Measurements from ENCODE around the gene TP53BP2. TPM values are rescaled to one million over a fixed set of nuclear protein-coding genes. Genes with fewer than 3 reads are reported as not detected.

Gene TP53BP2
- total and polyA plus RNA-seq, 12 donors, result 5.9 to 25.3 (median 20.1) TPM

- intact Hi-C loops (cut with DNase I), result loop anchor here in 5 of 10 donors (5.0 to 10.0 kb wide), 3 partner anchors 37 to 145 kb away; no protein-coding TSS in a partner anchor
- H3K9me3 ChIP-seq, result no peaks in the 10 kb centered on the region
- TF ChIP-seq, protein P1, sequence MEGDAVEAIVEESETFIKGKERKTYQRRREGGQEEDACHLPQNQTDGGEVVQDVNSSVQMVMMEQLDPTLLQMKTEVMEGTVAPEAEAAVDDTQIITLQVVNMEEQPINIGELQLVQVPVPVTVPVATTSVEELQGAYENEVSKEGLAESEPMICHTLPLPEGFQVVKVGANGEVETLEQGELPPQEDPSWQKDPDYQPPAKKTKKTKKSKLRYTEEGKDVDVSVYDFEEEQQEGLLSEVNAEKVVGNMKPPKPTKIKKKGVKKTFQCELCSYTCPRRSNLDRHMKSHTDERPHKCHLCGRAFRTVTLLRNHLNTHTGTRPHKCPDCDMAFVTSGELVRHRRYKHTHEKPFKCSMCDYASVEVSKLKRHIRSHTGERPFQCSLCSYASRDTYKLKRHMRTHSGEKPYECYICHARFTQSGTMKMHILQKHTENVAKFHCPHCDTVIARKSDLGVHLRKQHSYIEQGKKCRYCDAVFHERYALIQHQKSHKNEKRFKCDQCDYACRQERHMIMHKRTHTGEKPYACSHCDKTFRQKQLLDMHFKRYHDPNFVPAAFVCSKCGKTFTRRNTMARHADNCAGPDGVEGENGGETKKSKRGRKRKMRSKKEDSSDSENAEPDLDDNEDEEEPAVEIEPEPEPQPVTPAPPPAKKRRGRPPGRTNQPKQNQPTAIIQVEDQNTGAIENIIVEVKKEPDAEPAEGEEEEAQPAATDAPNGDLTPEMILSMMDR (IDR thresholded peaks at IDR 0.05), result no peak
- ATAC-seq, result no peak
- WGBS, 2 donors, result 92 to 93% methylated on average over 6 of the region's 6 CpGs
- H3K27ac ChIP-seq, result no peak overlapping the region
- no peak for DNase-seq
- H3K4me3 ChIP-seq, result no peak overlapping the region
- peaks cover 0 to 18% (median 11%) of the 10 kb centered on the region in 9 donors for H3K4me1 ChIP-seq
- no peaks in the 10 kb centered on the region for H3K27me3 ChIP-seq
- no peaks in the 10 kb centered on the region for H3K36me3 ChIP-seq
These were observed 3.9 kb upstream of the TP53BP2 start for GRCh38 chr1:223849352-223850254.

GRCh38 chr1:223848536-223848935 lies 2.8 kb upstream of the TP53BP2 start:
- no peak for ATAC-seq
- intact Hi-C loops (cut with DNase I), result loop anchor here in 5 of 10 donors (5.0 to 10.0 kb wide), 3 partner anchors 36 to 144 kb away; no protein-coding TSS in a partner anchor

GRCh38 chr1:223847781-223848345 lies 2.1 kb upstream of the TP53BP2 start:
- H3K36me3 ChIP-seq, result no peaks in the 10 kb centered on the region
- ATAC-seq (no peak), DNase-seq (no peak)
- H3K4me1 ChIP-seq, result peaks cover 4 to 35% (median 28%) of the 10 kb centered on the region in 9 donors
- H3K27me3 ChIP-seq, result no peaks in the 10 kb centered on the region
- H3K9me3 ChIP-seq, result no peaks in the 10 kb centered on the region
- 95 to 96% methylated on average over 4 of the region's 4 CpGs for WGBS, 2 donors
- TF ChIP-seq, protein P1 (IDR thresholded peaks at IDR 0.05), result no peak
- no peak overlapping the region for H3K4me3 ChIP-seq
- intact Hi-C loops (cut with DNase I), result loop anchor here in 5 of 10 donors (5.0 to 10.0 kb wide), 3 partner anchors 36 to 143 kb away; no protein-coding TSS in a partner anchor
- peak overlapping the region in 1 of 10 donors; percentile 99 for H3K27ac ChIP-seq

More at GRCh38 chr1:223848536-223848935, 2.8 kb upstream of the TP53BP2 start:
- Histone ChIP-seq H3K4me3 (no peak overlapping the region), H3K36me3 (no peaks in the 10 kb centered on the region), H3K4me1 (peaks cover 4 to 29% (median 21%) of the 10 kb centered on the region in 9 donors), H3K27ac (no peak overlapping the region), H3K27me3 (no peaks in the 10 kb centered on the region), H3K9me3 (no peaks in the 10 kb centered on the region)
- WGBS, 2 donors, result 96 to 100% methylated on average over 2 of the region's 2 CpGs
- no peak for DNase-seq
- TF ChIP-seq, protein P1 (IDR thresholded peaks at IDR 0.05), result no peak

Measured in heart right ventricle (tissue), 16 donors.